ENCODE results near the gene CNEP1R1. TPM values are rescaled to one million over a fixed set of nuclear protein-coding genes. Genes with fewer than 3 reads are reported as not detected.

CNEP1R1 gene
- total RNA-seq, 2 donors from 2014 or later: 20.2 to 24.9 TPM

- H3K27ac Mint-ChIP-seq: no peak overlapping the region
- no peak overlapping the region for H3K4me3 Mint-ChIP-seq
- no peak for DNase-seq
- H3K4me3 ChIP-seq (ENCODE audit: low read length): no peak overlapping the region
- H3K27ac ChIP-seq (ENCODE audit: low read depth, low read length): no peak overlapping the region
- TF ChIP-seq, protein P1, sequence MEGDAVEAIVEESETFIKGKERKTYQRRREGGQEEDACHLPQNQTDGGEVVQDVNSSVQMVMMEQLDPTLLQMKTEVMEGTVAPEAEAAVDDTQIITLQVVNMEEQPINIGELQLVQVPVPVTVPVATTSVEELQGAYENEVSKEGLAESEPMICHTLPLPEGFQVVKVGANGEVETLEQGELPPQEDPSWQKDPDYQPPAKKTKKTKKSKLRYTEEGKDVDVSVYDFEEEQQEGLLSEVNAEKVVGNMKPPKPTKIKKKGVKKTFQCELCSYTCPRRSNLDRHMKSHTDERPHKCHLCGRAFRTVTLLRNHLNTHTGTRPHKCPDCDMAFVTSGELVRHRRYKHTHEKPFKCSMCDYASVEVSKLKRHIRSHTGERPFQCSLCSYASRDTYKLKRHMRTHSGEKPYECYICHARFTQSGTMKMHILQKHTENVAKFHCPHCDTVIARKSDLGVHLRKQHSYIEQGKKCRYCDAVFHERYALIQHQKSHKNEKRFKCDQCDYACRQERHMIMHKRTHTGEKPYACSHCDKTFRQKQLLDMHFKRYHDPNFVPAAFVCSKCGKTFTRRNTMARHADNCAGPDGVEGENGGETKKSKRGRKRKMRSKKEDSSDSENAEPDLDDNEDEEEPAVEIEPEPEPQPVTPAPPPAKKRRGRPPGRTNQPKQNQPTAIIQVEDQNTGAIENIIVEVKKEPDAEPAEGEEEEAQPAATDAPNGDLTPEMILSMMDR (conservative IDR thresholded peaks at IDR 0.05): no peak
- H3K27me3 Mint-ChIP-seq (ENCODE audit: insufficient read depth): peaks cover 2% of the 10 kb centered on the region
- H3K4me1 Mint-ChIP-seq: peaks cover 11% of the 10 kb centered on the region
- peaks cover 27% of the 10 kb centered on the region for H3K36me3 Mint-ChIP-seq (ENCODE audit: low read depth)
- no peaks in the 10 kb centered on the region for H3K9me3 ChIP-seq (ENCODE audit: control insufficient read depth, low read length)
- peaks cover 28% of the 10 kb centered on the region for H3K36me3 ChIP-seq (ENCODE audit: control insufficient read depth, insufficient read depth, low read length)
- WGBS, 2 experiments (ENCODE audit: insufficient coverage in 1 of 2, insufficient read length in 1 of 2): 100% methylated on average over 1 of the region's 2 CpGs; no CpG with 5 or more reads in 1 of the 2 experiments
- H3K9me3 Mint-ChIP-seq: no peaks in the 10 kb centered on the region
- H3K27me3 ChIP-seq (ENCODE audit: control insufficient read depth, insufficient read depth, low read length, poor library complexity, severe bottlenecking): no peaks in the 10 kb centered on the region
- no peaks in the 10 kb centered on the region for H3K4me1 ChIP-seq (ENCODE audit: control insufficient read depth, insufficient read depth, low read length)
- no peak overlapping the region for H3K9ac ChIP-seq (ENCODE audit: extremely low read depth, low read length, poor library complexity, severe bottlenecking)
Measured at GRCh38 chr16:50037662-50038220, 12.7 kb downstream of the CNEP1R1 start.

- Mint-ChIP-seq H3K27me3 (ENCODE audit: insufficient read depth) (peaks cover 2% of the 10 kb centered on the region), H3K4me3 (no peak overlapping the region), H3K4me1 (peaks cover 15% of the 10 kb centered on the region), H3K36me3 (ENCODE audit: low read depth) (peaks cover 22% of the 10 kb centered on the region), H3K27ac (no peak overlapping the region), H3K9me3 (no peaks in the 10 kb centered on the region)
- Histone ChIP-seq H3K9ac (ENCODE audit: extremely low read depth, low read length, poor library complexity, severe bottlenecking) (no peak overlapping the region), H3K27me3 (ENCODE audit: control insufficient read depth, insufficient read depth, low read length, poor library complexity, severe bottlenecking) (no peaks in the 10 kb centered on the region), H3K36me3 (ENCODE audit: control insufficient read depth, insufficient read depth, low read length) (peaks cover 28% of the 10 kb centered on the region), H3K4me1 (ENCODE audit: control insufficient read depth, insufficient read depth, low read length) (no peaks in the 10 kb centered on the region), H3K4me3 (ENCODE audit: low read length) (no peak overlapping the region), H3K9me3 (ENCODE audit: control insufficient read depth, low read length) (no peaks in the 10 kb centered on the region), H3K27ac (ENCODE audit: low read depth, low read length) (no peak overlapping the region)
- DNase-seq: no peak
- TF ChIP-seq, protein P1 (conservative IDR thresholded peaks at IDR 0.05): no peak
- 90 to 94% methylated on average over 3 to 4 of the region's 4 CpGs for WGBS, 2 experiments (ENCODE audit: insufficient coverage in 1 of 2, insufficient read length in 1 of 2)
Measured at GRCh38 chr16:50038286-50038685, 13.3 kb downstream of the CNEP1R1 start.

GRCh38 chr16:50038756-50039529 lies 13.9 kb downstream of the CNEP1R1 start:
- TF ChIP-seq, protein P1 (conservative IDR thresholded peaks at IDR 0.05): no peak
- peaks cover 25% of the 10 kb centered on the region for H3K36me3 ChIP-seq (ENCODE audit: control insufficient read depth, insufficient read depth, low read length)
- H3K4me1 Mint-ChIP-seq: peaks cover 18% of the 10 kb centered on the region
- H3K27me3 Mint-ChIP-seq (ENCODE audit: insufficient read depth): peaks cover 2% of the 10 kb centered on the region
- no peaks in the 10 kb centered on the region for H3K9me3 Mint-ChIP-seq
- H3K9ac ChIP-seq (ENCODE audit: extremely low read depth, low read length, poor library complexity, severe bottlenecking): no peak overlapping the region
- H3K27ac Mint-ChIP-seq: peak overlapping the region; percentile 33
- H3K9me3 ChIP-seq (ENCODE audit: control insufficient read depth, low read length): no peaks in the 10 kb centered on the region
- no peak overlapping the region for H3K27ac ChIP-seq (ENCODE audit: low read depth, low read length)
- H3K4me3 ChIP-seq (ENCODE audit: low read length): no peak overlapping the region
- no peaks in the 10 kb centered on the region for H3K27me3 ChIP-seq (ENCODE audit: control insufficient read depth, insufficient read depth, low read length, poor library complexity, severe bottlenecking)
- WGBS, 2 experiments (ENCODE audit: insufficient coverage in 1 of 2, insufficient read length in 1 of 2): 62 to 70% methylated on average over 4 to 5 of the region's 5 CpGs
- peaks cover 20% of the 10 kb centered on the region for H3K36me3 Mint-ChIP-seq (ENCODE audit: low read depth)
- H3K4me3 Mint-ChIP-seq: no peak overlapping the region
- H3K4me1 ChIP-seq (ENCODE audit: control insufficient read depth, insufficient read depth, low read length): no peaks in the 10 kb centered on the region
- DNase-seq: peak; percentile 65
